SKM-1 treated with dmso at 0.1 percent for 144 hours (cell line): ENCODE measurements around the gene CNTLN.
"Not testable (repeated sequence)": the region's sequence is repeated elsewhere in the genome, so short reads cannot be mapped to it uniquely, and the experiment has no call there.

Experiments used
- DNase-seq: peaks from one replicate; lab custom pipeline; 2025; ENCODE audit not compliant: unreplicated experiment; lab: John Stamatoyannopoulos, UW

The CNTLN gene

DNA sequence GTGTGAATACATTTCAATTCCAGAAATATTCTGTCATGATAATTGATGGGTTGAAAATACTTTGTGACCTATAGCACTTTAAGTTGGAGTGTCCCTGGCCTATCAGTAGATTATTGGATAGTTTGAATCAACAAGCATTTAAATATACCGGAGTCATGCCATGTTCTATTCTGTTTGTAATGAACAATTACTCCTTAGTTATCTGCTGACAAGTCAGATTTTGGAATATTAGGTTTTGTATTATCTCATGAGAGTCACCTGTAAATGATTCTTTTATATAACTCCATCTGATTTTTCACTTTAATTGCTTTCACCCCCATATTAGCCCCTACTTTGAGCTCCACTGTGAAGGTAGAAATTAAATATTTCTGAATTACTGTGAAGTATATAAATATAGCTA lies 351.6 kb downstream of the CNTLN start:
- DNase-seq = no peak

DNA sequence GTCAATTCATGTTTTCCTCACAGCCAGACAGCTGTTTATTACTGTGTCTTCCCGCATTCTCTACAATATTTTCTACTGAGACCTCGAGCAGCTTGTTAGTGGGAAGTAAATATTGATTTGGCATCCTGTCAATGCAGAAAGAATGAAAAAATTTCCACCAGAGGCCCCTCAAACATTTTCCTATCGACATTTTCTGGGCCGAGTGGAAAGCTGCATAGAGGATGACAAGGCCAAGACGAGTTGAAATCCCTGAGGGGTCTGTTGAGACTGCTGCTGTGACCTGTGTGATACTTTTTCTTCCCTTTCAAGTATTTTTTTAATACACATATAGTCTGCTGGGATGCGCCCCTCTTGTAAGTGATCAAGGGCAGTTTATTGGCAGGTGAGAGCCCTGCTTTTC lies 352.6 kb downstream of the CNTLN start:
- no peak for DNase-seq

DNA sequence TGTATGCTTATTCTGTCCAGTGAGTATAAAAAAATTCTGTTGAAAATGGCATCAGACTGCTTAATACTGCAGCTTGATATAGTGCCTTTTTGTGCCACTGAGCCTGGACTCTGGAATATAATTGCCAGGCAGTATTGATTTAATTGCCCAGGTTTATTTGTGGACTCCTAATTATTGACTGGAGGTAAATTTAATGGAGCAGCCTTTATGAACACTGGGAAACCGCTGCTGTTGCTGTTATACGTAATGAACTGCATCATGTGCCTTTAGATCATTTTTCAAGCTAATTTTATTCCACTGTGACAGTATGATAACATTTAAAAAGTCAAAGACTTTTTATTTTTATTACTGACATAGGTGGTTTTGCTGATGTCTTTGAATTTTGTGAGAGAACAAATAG lies 353.8 kb downstream of the CNTLN start:
- no peak for DNase-seq

DNA sequence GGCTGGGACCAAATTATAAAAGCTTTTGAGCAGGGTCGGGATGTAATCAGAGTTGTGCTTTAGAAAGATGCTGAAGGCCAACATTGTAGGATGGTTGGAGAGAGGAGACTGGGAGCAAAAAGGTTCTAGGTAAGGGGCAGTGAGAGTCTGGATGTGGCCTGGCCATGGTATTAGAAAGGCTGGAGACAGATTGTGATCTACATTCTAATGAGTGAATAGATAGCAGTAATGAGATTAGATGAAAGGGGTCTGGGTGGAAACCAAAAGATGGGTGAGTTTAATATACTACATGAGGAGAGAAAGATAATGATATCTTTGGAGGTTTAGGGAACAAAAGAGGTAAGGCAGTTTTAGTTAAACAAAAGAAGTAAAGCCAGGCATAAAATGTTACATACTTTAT lies 355.3 kb downstream of the CNTLN start:
- no peak for DNase-seq

DNA sequence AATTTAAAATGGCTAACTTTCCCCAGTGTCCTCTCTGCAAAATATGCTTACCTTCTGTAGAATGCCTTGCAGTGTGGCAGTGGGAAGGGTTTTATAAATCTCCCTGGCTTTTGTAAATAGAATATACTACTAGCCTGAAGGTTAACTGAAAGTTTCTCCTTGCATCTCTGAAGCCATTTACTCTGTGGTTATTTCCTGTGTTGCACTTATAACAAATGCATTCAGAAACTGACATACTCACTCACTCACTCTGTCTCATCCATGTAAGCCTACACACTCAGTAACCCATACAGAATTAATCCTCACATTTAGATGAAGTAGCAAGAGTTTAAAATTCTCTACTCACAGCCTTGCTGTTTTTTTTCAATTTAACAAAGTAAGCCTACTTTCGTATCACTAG lies 356.9 kb downstream of the CNTLN start:
- no peak for DNase-seq

DNA sequence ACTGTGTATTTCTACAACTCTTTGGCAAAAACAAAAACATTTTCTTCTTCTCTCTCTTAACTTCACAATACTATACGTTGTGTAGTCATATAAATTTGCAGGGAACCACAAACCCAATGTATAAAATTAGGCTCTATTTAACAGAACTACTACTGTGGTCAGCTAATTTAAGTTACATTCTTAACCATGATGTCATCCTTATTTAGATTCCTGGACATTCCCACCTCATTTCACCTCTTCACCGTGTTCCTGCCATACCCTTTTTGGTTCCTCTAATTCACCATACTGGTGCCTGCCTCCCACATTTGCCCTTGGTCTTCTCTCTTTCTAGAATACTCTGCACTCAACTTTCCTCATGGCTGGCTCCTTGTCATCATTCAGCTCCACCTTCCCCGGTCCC lies 368.4 kb downstream of the CNTLN start:
- DNase-seq = no peak

DNA sequence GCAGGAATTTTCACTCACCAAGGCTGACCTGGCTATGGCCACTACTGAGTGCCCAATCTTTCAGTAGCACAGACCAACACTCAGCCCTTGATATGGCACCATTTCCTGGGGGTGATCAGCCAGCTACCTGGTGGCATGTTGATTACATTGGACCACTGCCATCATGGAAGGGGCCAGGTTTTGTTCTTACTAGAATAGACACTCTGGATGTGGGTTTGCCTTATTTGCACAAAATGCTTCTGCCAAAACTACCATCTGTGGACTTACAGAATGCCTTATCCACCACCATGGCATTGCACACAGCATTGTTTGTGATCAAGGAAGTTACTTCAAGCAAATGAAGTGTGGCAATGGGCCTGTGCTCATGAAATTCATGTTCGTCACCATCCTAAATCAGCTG lies 374.3 kb downstream of the CNTLN start:
- no peak for DNase-seq

DNA sequence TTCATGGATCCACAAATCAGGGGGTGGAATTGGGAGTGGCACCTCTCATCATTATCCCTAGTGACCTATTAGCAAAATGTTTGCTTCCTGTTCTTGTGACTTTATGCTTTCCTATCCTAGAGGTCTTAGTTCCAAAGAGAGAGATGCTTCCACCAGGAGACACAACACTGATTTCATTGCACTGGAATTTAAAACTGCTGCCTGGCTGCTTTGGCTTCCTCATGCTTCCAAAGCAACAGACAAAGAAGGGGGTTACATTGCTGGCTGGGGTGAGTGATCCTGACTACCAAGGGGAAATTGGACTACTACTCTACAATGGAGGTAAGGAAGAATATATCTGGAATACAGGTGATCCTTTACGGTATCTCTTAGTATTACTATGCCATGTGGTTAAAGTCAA lies 374.9 kb downstream of the CNTLN start:
- no peak for DNase-seq

DNA sequence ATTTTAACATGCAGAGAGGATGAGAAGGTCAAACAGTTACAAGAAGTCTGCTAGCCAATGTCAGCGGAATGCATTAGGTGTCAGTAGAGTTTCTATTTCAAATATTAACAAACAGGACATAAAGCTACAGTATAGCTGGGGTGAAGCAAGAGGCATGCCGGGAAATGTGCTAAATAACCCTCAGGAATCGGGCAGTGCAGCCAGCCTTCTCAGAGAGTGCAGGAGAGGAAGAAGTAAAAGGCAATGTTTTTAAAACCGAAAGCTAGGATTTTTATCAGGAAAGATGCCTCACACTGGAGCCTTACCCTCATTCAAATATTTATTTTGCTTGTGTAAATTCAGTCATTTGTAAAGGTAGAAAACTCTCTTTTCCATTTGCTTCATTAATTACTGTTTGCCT lies 384.9 kb downstream of the CNTLN start:
- DNase-seq = no peak

DNA sequence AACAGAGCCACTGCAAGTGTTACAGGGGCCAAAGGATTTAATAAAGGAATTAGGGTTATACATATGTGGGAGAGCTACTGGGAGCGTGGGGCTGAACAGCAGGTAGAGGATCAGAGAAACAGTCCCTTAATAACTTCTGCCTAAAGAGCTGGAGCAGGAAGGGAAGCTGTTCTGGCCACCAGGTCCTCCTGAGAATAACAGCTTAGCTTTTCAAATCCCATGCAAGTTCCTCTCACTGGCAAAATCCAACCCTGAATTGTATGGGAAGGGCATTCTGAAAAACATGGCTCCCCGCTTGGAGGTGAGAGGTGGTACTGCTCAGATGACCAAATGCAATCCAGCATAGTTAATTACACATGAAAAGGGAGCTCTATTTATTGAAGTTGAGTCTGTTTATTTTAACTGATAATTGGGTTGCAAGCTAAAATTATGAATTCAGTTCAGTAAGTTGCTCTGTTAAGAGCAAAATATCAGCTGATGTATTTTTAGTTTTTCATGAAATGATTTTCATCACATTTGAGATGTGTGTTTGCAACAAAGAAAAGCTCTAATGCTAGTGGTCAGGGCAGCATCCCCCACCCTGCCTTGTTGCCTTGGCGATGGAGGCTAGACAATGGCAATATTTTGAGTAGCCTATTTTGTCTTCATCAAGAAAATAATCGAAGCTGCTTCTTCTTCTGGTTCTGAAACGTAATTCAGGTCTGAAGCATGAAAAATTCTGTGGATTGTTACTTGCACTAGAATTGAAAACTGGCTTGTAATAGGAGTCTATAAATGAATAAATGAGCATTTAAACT lies 385.6 kb downstream of the CNTLN start:
- DNase-seq = no peak

DNA sequence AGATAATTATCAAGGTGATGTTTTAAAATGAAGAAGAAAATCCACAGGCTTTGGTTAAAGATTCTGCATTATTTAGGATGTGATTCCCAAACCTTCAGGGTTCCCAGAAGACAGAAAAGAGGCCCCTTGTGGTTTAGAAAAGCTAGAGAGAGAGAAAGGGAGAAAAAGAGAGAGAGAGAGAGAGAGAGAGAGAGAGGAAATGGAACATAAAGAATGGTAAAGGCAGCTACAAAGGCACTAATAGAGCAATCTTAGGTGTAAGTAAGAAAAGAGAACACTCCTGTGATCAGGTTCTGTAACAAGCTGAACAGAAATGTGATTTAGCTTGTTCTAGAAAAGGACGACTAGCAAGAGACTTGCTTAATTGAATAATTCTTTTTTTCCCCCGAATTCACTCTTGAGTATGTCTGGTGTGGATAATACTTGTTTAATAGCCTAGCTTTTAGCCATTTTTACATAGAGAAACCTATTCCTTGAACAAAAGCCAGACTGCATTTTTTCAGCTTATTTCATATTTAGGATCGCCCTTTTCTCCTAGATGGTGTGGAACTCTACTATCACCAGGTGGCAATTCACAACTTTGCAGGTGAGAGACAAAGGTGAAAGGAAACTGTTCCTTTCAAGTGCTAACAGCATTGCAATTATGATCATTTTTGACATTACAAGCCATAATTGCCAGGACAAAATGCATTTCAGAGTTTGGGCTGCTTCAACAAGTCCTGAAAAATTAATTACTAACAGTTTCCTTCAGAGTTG lies 386.4 kb downstream of the CNTLN start:
- no peak for DNase-seq

DNA sequence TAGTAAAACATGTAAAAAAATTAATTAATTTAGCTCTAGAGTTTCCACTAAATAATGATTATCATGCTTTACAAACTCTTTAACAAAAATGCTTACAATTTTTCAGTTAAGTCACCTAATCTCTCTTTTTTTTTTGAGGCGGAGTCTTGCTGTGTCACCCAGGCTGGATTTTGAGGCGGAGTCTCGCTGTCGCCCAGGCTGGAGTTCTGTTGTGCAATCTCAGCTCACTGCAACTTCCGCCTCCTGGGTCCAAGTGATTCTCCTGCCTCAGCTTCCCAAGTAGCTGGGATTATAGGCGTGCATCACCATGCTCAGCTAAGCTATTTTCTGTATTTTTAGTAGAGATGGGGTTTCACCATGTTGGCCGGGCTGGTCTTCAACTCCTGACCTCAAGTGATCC lies 391.9 kb downstream of the CNTLN start:
- not testable (repeated sequence) for DNase-seq

DNA sequence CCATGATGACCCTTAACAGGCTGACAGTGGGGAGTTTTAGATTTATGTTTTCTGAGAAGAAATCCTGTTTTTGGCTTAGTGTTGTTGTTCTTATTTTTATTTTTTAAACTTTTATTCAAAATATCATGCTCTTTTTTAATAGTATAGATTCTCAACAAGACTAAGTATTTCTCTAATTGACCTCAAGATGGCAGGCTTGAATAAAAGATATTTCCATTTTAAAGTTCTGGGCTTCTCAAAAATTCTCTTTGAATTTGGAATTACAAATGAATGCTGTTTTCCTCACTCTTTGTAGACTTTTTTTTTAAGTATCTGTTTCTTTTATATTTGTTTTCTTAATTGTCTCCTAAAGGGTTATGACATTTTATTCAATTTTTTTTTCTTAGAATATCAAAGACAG lies 394.0 kb downstream of the CNTLN start:
- no peak for DNase-seq

DNA sequence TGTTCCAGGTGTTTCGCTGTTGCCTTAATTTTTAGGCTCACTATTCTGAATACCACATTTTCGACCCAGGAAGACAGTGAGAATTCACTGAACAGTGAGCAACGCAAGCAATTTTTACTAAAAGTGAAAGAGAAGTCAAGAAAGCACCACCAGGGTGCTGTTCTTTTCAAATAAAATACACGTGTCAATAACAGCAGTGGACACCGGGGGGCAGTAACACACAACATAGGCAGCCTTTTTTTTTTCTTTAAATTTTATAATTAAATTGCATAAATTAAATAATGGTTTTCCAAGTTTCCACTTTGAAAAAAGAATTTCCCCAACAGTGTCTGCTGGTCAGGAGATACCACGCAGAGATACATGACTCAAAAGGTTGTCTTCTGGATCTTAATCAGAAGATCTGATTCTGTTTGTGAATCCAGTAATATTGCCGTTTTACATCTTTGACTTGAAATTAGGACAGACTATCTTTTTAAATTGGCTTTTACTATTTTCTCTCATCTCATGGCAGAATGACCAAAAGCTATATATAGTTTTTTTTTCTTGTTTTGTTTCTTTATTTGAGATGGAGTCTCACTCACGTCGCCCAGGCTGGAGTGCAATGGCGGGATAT lies 396.9 kb downstream of the CNTLN start:
- peak; percentile 14 for DNase-seq

DNA sequence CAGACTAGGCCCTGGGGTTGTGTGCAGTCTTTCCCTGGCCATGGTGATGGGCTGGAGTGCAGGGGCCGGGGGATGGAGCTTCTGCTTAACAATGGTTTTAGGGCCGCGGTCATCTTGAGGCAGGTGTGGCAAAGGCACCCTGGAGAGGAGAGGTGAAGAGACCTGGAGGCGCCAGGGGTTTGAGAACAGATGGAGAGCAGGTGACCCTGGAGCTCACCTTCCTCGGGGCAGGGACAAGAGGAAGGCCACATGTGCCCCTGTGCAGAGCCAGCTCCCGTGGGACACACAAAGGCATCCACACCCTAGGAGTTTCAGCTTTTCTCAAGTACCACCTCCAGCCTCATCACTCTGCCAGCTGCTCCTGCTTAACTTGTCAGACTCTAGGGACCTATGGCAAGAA lies 397.6 kb downstream of the CNTLN start:
- no peak for DNase-seq

DNA sequence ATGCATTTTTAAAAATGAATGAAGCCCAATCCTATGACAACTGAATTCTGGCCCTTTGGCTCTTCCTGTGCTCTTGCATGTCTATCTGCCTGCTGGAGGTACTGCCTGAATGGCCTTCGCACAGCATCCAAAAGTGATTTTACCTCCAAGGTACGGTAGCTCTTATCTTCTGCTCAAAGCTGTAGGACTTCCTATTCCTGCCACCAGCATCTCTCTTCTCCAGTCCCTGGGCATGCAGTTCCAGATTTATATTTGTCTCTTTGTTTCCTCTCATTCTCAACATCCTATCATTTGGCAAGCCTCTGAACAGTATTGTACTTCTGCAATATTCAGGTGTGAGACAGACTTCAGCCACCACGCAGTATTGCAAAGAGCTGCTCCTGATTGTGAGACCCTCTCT lies 400.3 kb downstream of the CNTLN start:
- DNase-seq = no peak

DNA sequence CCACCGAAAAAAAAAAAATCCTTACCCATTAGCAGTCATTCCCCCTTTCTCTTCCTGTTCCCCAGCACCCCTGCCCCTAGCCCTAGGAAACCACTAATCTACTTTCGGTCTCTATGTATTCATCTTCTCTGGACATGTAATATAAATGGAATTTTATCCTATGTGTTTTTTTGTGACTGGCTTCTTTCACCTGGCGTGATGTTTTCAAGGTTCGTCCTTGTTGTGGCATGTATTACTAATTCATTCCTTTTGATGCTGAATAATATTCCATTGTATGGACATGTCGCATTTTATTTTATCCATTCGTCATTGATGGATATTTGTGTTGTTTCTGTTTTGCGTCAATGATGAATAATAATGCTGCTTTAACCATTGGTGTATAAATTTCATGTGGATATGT lies 401.2 kb downstream of the CNTLN start:
- no peak for DNase-seq

DNA sequence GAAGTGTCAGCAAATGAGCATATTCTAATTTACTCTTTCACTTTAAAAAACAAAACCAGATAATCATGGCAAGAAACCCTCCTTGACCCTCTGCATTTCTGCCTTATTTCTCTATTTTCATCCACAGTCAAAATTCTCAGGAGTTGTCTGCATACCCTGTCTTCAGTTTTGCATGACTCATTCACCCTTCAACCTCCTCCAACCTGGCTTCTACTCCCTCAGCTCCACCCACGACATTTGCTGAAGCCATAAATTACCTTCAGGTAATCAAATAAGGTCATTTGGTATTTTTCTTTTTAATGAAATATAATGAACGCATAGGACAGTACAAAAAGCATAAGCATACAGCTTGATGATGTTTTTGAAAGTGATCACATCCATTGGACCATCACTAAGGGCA lies 416.2 kb downstream of the CNTLN start:
- DNase-seq = no peak
